ENCODE data around the gene ACP1. TPM values are rescaled to one million over a fixed set of nuclear protein-coding genes. Genes with fewer than 3 reads are reported as not detected.

The ACP1 gene
- 10 to 100 TPM; 62.3 to 69.0 (median 65.3) TPM for total RNA-seq

DNA sequence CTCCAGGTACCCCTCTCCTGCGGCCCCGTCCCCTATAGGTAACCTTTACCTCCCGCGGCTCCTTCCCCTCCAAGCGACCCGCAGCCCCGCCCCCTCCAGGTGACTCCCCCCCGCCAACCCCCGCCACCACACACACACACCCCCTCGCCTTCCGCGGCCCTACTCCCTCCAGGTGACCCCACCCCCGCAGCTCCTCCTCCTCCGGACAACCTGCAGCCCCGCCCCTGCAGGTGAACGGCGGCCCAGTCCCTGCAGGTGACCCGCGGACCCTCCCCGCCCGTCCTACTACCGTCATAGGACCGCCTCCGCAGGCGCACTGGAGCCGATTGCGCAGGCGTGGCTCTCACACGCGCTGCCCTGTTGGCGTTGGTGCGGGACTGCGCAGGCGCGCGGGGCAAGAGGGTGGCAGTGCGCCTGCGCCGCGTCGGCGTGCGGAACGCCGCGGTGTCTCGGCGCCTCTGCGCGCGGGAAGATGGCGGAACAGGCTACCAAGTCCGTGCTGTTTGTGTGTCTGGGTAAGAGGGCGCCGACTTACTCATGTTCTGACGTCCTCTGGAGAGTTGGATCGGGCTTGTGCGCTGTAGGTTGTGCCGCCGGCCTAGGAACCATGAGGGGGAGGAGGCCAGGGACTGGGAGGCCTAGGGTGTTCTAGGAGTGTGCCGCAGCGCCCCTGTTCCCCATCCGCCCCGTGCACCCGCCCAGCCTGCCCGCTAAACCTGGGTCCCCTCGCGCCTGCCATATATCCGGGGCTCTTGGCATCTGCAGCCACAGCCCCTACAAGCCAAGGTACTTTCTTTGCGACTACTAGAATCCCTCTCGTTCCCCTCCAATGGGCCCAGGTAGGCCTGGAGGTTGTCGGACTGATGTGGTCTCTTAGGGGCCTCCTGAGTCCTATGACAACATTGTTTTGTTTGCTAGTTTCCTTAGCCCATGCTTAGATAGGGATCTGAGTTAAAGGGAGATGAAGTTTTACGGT lies at the start of gene ACP1:
TSS of gene ACP1 (plus strand) at position 455 of the 976 bp plus-strand sequence. CDS start at position 473, 18 bp downstream.
- ATAC-seq (ENCODE audit: low FRiP score), result peak; percentile 98
- peak; percentile 82 for DNase-seq (ENCODE audit: low spot score)
- TF ChIP-seq, protein P1, sequence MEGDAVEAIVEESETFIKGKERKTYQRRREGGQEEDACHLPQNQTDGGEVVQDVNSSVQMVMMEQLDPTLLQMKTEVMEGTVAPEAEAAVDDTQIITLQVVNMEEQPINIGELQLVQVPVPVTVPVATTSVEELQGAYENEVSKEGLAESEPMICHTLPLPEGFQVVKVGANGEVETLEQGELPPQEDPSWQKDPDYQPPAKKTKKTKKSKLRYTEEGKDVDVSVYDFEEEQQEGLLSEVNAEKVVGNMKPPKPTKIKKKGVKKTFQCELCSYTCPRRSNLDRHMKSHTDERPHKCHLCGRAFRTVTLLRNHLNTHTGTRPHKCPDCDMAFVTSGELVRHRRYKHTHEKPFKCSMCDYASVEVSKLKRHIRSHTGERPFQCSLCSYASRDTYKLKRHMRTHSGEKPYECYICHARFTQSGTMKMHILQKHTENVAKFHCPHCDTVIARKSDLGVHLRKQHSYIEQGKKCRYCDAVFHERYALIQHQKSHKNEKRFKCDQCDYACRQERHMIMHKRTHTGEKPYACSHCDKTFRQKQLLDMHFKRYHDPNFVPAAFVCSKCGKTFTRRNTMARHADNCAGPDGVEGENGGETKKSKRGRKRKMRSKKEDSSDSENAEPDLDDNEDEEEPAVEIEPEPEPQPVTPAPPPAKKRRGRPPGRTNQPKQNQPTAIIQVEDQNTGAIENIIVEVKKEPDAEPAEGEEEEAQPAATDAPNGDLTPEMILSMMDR (IDR thresholded peaks at IDR 0.05), result no peak

DNA sequence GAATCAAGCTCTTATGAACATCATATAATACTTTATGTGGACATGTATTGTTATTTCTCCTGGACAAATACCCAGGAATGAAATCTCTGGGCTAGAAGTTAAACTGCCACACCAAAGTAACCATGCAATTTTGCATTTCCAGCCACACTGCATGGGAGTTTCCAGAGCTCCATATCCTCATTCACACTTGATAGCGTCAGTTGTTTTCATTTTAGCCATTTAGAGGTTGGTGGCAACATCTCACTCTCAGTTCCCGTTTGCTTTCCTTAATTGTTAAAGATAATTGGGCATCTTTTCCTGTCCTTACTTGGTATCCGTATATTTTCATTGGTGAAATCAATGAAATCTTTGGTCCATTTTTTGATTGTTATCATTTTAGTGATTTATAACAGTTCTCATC lies 48.7 kb upstream of the ACP1 start:
- ATAC-seq (ENCODE audit: low FRiP score), result no peak
- no peak for DNase-seq (ENCODE audit: low spot score)
- TF ChIP-seq, protein P1 (IDR thresholded peaks at IDR 0.05), result no peak

DNA sequence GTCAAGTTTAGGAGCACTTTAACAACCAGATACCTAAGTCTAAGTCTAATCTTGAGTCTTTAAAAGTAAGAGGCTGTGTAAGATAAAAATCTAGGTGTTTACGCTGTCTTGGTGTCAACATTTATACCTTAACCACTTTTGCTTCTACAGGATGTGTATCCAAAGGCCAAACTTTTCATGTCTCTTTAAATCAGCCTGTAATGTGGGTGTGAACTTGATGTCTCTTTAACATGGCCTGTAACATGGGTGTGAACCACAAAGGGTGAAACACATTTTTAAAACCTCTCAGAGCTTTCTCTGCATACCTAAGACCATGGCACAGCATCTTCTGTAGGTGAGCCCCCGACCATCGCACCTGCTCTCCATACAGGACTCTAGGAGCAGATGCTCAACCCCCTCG lies 41.3 kb upstream of the ACP1 start:
- TF ChIP-seq, protein P1 (IDR thresholded peaks at IDR 0.05), result no peak
- DNase-seq (ENCODE audit: low spot score), result no peak
- ATAC-seq (ENCODE audit: low FRiP score), result no peak

DNA sequence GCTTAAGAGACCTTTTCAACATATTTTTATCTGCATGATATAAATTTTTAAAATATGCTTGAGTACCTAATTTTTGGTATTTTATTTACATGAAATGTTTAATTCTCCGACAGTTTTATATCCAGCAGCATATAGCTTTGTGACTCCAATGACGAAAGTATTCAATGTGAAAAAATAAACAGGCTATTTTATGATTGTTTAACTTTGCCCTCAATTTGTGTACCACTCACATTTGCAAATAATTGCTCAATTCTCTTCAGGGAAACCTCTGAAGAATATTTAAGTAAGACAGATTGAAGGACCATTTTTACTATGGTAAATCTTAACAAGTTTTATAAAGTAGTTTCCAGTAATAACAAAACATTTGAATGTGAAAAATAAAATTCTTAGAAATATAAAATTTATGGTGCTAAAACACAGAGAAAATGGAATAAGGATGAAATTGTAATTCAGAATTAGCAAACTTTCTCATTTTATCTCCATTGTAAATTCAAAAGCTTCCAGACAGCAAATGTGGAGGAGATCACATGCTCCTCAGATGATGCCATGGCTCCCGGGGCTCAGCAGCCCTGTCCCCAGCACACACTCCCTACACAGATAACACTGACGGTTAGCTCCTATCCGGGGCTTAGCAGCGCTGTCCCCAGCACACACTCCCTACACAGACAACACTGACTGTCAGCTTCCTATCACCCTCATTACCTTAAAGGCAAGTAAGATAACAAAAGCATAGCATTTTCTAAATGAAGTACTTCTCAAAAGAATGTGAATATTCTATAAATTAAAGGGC lies 40.6 kb upstream of the ACP1 start:
- DNase-seq (ENCODE audit: low spot score) (no peak), ATAC-seq (ENCODE audit: low FRiP score) (no peak)
- TF ChIP-seq, protein P1 (IDR thresholded peaks at IDR 0.05), result no peak

DNA sequence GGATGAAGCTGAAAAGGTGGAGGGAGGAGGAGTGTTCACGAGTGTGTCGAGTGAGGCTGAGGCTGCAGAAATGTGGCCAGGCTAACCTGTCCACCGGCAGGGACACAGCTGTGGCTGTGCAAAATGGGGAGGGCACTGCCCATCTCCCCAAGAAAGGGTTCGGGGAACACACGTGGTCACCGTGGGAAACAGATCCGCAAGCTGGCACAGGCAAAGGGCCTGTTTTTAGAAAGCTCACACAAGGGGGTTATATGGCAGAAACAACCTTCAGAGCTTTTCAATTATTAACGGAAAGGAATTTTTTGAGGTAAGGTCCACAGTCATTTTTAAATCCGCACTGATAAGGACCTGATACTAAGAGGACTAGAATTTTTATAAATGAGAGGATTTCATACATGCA lies 36.6 kb upstream of the ACP1 start:
- no peak for DNase-seq (ENCODE audit: low spot score)
- no peak for ATAC-seq (ENCODE audit: low FRiP score)
- TF ChIP-seq, protein P1 (IDR thresholded peaks at IDR 0.05), result no peak

DNA sequence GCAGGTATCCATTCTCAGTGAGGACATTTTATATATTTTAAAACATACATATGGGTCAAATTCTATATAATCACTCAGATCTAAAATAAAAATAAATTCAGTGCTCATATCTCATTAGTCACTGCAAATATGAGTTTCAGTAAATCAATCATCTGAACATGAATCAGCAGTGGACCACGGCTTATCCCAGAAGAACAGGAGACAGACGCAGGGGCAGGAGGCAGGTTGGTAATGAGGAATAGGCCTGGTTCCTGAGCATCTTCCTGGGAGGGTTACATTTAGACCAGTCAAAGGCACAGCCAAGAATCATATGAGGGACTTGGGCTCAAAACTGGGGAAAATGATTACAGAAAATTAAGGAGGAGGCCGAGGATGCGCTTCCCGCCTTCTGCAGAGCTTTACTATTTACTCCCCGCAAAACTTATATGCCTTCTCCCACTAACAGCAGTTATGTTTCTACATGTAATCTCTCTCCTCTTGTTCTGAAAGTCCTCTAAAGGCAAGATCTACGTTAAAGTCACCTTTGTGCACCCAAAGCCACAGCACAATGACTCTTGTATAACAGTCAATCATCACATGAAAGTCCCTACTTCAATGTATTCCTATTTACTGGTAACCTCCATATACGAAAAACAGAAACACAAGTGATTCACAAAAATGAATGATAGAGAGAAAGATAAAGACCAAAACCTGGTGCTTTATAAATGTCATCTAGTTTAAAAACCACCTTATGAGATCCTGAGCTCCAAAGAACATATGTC lies 36.0 kb upstream of the ACP1 start:
- ATAC-seq (ENCODE audit: low FRiP score) (no peak), DNase-seq (ENCODE audit: low spot score) (no peak)
- TF ChIP-seq, protein P1 (IDR thresholded peaks at IDR 0.05), result no peak
